Hepatocyte (in vitro differentiated cells): ENCODE results near the gene MYRIP. TPM values are rescaled to one million over a fixed set of nuclear protein-coding genes. Genes with fewer than 3 reads are reported as not detected.
"Not testable (repeated sequence)": the region's sequence is repeated elsewhere in the genome, so short reads cannot be mapped to it uniquely, and the experiment has no call there.

Source experiments
- DNase-seq: peaks from one replicate; pipeline ENCODE4 v3.0.0-alpha.2; 2016; ENCODE audit warnings: low spot score
- H2AFZ ChIP-seq: fragments of 200-600 bp; sonication (generic); 2 replicates; pipeline ENCODE4 v1.6.0; 2016; ENCODE audit warnings: antibody characterized with exemption, mild to moderate bottlenecking
- H3K27ac ChIP-seq: fragments of 200-600 bp; sonication (generic); 2 replicates; pipeline ENCODE4 v1.5.1; 2016; ENCODE audit warnings: mild to moderate bottlenecking
- H3K27me3 ChIP-seq: fragments of 200-600 bp; sonication (generic); 2 replicates; pipeline ENCODE4 v1.6.1; 2016
- H3K36me3 ChIP-seq: fragments of 200-600 bp; sonication (generic); replicated peaks from 2 replicates; pipeline ENCODE4 v1.5.1; 2016; ENCODE audit warnings: low read depth; ENCODE audit not compliant: insufficient read depth
- H3K4me1 ChIP-seq: fragments of 200-600 bp; sonication (generic); 2 replicates; pipeline ENCODE4 v1.5.1; 2016; ENCODE audit warnings: mild to moderate bottlenecking, moderate library complexity; ENCODE audit not compliant: insufficient read depth
- H3K4me2 ChIP-seq: fragments of 200-600 bp; sonication (generic); 2 replicates; pipeline ENCODE4 v1.6.0; 2016
- H3K4me3 ChIP-seq: fragments of 200-600 bp; sonication (generic); 2 replicates; pipeline ENCODE4 v1.5.1; 2016; ENCODE audit warnings: mild to moderate bottlenecking
- H3K79me2 ChIP-seq: fragments of 200-600 bp; sonication (generic); 2 replicates; pipeline ENCODE4 v1.6.0; 2017; ENCODE audit warnings: mild to moderate bottlenecking
- H3K9me2 ChIP-seq: fragments of 200-600 bp; sonication (generic); replicated peaks from 2 replicates; pipeline ENCODE4 v1.6.0; 2017; ENCODE audit warnings: mild to moderate bottlenecking; ENCODE audit not compliant: insufficient read depth
- H3K9me3 ChIP-seq: fragments of 200-600 bp; sonication (generic); 2 replicates; pipeline ENCODE4 v1.5.1; 2016; ENCODE audit warnings: low read depth, mild to moderate bottlenecking
- H4K20me1 ChIP-seq: fragments of 200-600 bp; sonication (generic); 2 replicates; pipeline ENCODE4 v1.6.0; 2016; ENCODE audit warnings: mild to moderate bottlenecking; ENCODE audit not compliant: insufficient read depth, poor library complexity, severe bottlenecking
- EZH2 ChIP-seq: fragments of 200-600 bp; sonication (generic); IDR thresholded peaks from 2 replicates; pipeline ENCODE4 v1.6.1; 2016; ENCODE audit warnings: antibody characterized with exemption, mild to moderate bottlenecking, borderline replicate concordance
- EZH2phosphoT487 ChIP-seq: fragments of 200-600 bp; sonication (generic); IDR thresholded peaks from one replicate; pipeline ENCODE4 v1.6.1; 2018; ENCODE audit warnings: antibody characterized with exemption, mild to moderate bottlenecking, low read depth, moderate library complexity; ENCODE audit not compliant: unreplicated experiment, severe bottlenecking
- WGBS: methylation state at CpG from one replicate; pipeline ENCODE4 v1.1.6; 2016; ENCODE audit warnings: low lambda C conversion rate; ENCODE audit errors: missing lambda C conversion rate; 5-methylcytosine and 5-hydroxymethylcytosine counted together
- polyA plus RNA-seq: library from polyadenylated mRNA; unstranded; fragments of >200 nt; fragmentation: Nextera tagmentation; extraction: Ambion mirVana; gene quantifications from 2 replicates; pipeline ENCODE4 v1.2.1, GENCODE V29; 2016
- total RNA-seq: library from RNA; depleted of rRNA; stranded (reverse); fragments of >200 nt; gene quantifications from 2 replicates; pipeline ENCODE4 v1.2.3, GENCODE V29; 2014
- TF ChIP-seq, protein P1 (sequence below): fragments of 200-600 bp; sonication (generic); IDR thresholded peaks from 2 replicates; pipeline ENCODE4 v1.5.1; 2016; ENCODE audit warnings: antibody characterized with exemption, mild to moderate bottlenecking; ENCODE audit not compliant: poor library complexity

The MYRIP gene
- total and polyA plus RNA-seq, 2 experiments from 2014 or later: 0.57 TPM; not detected in 1

DNA sequence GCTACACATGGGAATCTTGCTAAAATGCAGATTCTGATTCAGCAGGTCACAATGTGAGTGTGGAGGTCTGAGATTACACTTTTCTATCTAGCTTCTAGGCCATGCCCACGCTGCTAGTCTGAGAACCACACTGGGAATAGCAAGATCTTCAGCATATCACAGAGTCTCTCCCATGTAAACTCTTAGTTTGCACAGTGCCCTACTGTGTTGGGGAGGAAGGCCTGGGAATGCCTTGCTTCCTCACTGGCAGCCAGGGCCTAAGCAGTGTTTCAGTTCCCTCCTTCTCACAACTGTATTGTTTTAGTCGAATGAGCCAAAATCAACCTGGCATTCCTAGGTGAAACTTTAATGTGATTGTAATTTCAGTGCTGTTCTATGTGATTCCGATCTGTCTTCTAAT lies 320.1 kb downstream of the MYRIP start:
- Histone ChIP-seq H3K4me3 (no peak overlapping the region), H3K27me3 (no peaks in the 10 kb centered on the region), H4K20me1 (no peaks in the 10 kb centered on the region), H3K36me3 (no peaks in the 10 kb centered on the region), H3K79me2 (no peaks in the 10 kb centered on the region), H3K9me2 (no peaks in the 10 kb centered on the region), H3K4me1 (no peaks in the 10 kb centered on the region), H3K4me2 (no peak overlapping the region), H2AFZ (no peak overlapping the region), H3K27ac (no peak overlapping the region), H3K9me3 (no peaks in the 10 kb centered on the region)
- TF ChIP-seq EZH2: no peak
- TF ChIP-seq EZH2phosphoT487: no peak
- TF ChIP-seq, protein P1, sequence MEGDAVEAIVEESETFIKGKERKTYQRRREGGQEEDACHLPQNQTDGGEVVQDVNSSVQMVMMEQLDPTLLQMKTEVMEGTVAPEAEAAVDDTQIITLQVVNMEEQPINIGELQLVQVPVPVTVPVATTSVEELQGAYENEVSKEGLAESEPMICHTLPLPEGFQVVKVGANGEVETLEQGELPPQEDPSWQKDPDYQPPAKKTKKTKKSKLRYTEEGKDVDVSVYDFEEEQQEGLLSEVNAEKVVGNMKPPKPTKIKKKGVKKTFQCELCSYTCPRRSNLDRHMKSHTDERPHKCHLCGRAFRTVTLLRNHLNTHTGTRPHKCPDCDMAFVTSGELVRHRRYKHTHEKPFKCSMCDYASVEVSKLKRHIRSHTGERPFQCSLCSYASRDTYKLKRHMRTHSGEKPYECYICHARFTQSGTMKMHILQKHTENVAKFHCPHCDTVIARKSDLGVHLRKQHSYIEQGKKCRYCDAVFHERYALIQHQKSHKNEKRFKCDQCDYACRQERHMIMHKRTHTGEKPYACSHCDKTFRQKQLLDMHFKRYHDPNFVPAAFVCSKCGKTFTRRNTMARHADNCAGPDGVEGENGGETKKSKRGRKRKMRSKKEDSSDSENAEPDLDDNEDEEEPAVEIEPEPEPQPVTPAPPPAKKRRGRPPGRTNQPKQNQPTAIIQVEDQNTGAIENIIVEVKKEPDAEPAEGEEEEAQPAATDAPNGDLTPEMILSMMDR: no peak
- 97% methylated on average over 3 of the region's 3 CpGs for WGBS
- DNase-seq: no peak

DNA sequence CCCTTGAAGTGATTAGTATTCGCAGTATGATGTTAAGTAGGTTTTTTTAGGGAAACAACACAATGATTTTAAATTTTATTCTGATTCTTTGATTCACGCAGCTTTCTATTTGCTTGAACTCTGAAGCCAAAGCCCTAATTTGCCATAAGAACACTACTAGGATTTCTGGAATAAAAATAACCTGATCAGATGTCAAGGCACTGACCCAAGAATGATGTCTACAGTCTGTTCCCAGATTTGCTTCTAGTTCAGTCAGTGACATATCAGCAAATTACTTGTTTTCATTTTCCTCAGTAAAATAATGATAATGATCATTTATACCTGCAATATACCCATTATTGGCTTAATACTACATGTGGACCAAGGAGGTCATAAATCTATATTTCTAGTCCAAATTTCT lies 320.6 kb downstream of the MYRIP start:
- H3K4me2 ChIP-seq: no peak overlapping the region
- WGBS: 100% methylated on average over 2 of the region's 2 CpGs
- H3K9me3 ChIP-seq: no peaks in the 10 kb centered on the region
- no peaks in the 10 kb centered on the region for H3K79me2 ChIP-seq
- H3K27ac ChIP-seq: no peak overlapping the region
- H2AFZ ChIP-seq: no peak overlapping the region
- no peaks in the 10 kb centered on the region for H4K20me1 ChIP-seq
- no peaks in the 10 kb centered on the region for H3K27me3 ChIP-seq
- no peak overlapping the region for H3K4me3 ChIP-seq
- no peaks in the 10 kb centered on the region for H3K9me2 ChIP-seq
- H3K36me3 ChIP-seq: no peaks in the 10 kb centered on the region
- no peaks in the 10 kb centered on the region for H3K4me1 ChIP-seq
- TF ChIP-seq, protein P1: no peak
- TF ChIP-seq EZH2 (no peak), EZH2phosphoT487 (no peak)
- no peak for DNase-seq

DNA sequence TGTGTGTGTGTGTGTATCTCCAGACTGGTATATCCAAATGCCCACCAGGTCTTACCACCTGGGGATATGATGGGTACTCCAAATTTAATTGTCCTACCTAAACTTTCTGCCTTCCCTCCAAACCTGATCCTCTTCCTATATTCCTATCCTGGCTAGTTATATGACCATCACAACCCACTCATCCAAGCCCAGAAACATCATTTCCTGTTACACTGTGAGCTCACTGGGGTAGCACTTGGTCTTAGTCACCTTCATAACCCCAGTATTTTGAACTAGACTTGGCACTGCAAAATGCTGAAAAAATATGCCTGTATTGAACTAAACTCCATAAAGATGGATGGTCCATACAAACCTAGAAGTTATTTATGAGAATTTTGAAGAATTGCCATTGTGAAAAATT lies 321.3 kb downstream of the MYRIP start:
- Histone ChIP-seq H3K4me3 (no peak overlapping the region), H4K20me1 (no peaks in the 10 kb centered on the region), H3K27me3 (no peaks in the 10 kb centered on the region), H2AFZ (no peak overlapping the region), H3K4me1 (no peaks in the 10 kb centered on the region), H3K36me3 (no peaks in the 10 kb centered on the region), H3K4me2 (no peak overlapping the region), H3K9me3 (no peaks in the 10 kb centered on the region), H3K9me2 (no peaks in the 10 kb centered on the region), H3K27ac (no peak overlapping the region), H3K79me2 (no peaks in the 10 kb centered on the region)
- DNase-seq: no peak
- TF ChIP-seq, protein P1: no peak
- TF ChIP-seq EZH2 (no peak), EZH2phosphoT487 (no peak)

DNA sequence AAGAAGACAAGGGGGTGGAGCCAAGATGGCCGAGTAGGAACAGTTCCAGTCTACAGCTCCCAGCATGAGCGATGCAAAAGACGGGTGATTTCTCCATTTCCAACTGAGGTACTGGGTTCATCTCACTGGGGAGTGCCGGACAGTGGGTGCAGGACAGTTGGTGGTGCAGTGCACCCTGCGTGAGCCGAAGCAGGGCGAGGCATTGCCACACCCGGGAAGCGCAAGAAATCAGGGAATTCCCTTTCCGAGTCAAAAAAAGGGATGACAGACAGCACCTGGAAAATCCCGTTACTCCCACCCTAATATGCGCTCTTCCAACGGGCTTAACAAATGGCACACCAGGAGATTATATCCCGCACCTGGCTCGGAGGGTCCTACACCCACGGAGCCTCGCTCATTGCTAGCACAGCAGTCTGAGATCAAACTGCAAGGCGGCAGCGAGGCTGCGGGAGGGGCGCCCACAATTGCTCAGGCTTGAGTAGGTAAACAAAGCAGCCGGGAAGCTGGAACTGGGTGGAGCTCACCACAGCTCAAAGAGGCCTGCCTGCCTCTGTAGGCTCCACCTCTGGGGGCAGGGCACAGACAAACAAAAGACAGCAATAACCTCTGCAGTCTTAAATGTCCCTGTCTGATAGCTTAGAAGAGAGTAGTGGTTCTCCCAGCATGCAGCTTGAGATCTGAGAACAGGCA lies 324.6 kb downstream of the MYRIP start:
- not testable (repeated sequence) for H3K9me3 ChIP-seq, H3K27ac ChIP-seq, DNase-seq, H3K79me2 ChIP-seq, H4K20me1 ChIP-seq, H3K4me3 ChIP-seq, H3K36me3 ChIP-seq, H3K27me3 ChIP-seq, H2AFZ ChIP-seq, H3K9me2 ChIP-seq, H3K4me2 ChIP-seq, H3K4me1 ChIP-seq
- WGBS: 94% methylated on average over 21 of the region's 22 CpGs
